NCI-H187 (cell line): ENCODE measurements around the gene DNAI1.
"Not testable (repeated sequence)": the region's sequence is repeated elsewhere in the genome, so short reads cannot be mapped to it uniquely, and the experiment has no call there.

Experiments
- DNase-seq, 2 experiments: peaks; one replicate each; lab custom pipeline; 2025; lab: John Stamatoyannopoulos, UW

DNAI1 gene

GRCh38 chr9:34513567-34514214, 55.1 kb downstream of the DNAI1 start:
- DNase-seq, result peak; percentile 15 to 29

- DNase-seq, result no peak
These were observed 55.8 kb downstream of the DNAI1 start for GRCh38 chr9:34514401-34514800.

GRCh38 chr9:34514816-34515215, 56.2 kb downstream of the DNAI1 start:
- DNase-seq, result no peak

GRCh38 chr9:34515959-34516358, 57.4 kb downstream of the DNAI1 start:
- no peak for DNase-seq

GRCh38 chr9:34517185-34517584, 58.6 kb downstream of the DNAI1 start:
- DNase-seq, result no peak

GRCh38 chr9:34518110-34518616, 59.6 kb downstream of the DNAI1 start:
- no peak for DNase-seq

- DNase-seq, result no peak
These were observed 60.3 kb downstream of the DNAI1 start for GRCh38 chr9:34518896-34519295.

- no peak for DNase-seq
These were observed 60.9 kb downstream of the DNAI1 start for GRCh38 chr9:34519321-34520020.

GRCh38 chr9:34520096-34520495, 61.5 kb downstream of the DNAI1 start:
- no peak for DNase-seq

- no peak for DNase-seq
These were observed 62.1 kb downstream of the DNAI1 start for GRCh38 chr9:34520505-34521385.

GRCh38 chr9:34521406-34522045, 62.9 kb downstream of the DNAI1 start:
- DNase-seq, result no peak

GRCh38 chr9:34522091-34522887, 63.7 kb downstream of the DNAI1 start:
- DNase-seq, result no peak

- peak; percentile 19 to 60 for DNase-seq
These were observed 64.6 kb downstream of the DNAI1 start, which contains the start of gene ENHO for GRCh38 chr9:34522971-34523797. Gene ENHO, minus strand, starts transcription at chr9:34522990. Its CDS starts 1,295 bp downstream, at chr9:34521695.

GRCh38 chr9:34524349-34524748, 65.7 kb downstream of the DNAI1 start:
- no peak for DNase-seq

GRCh38 chr9:34526026-34526425, 67.4 kb downstream of the DNAI1 start:
- no peak for DNase-seq

- not testable (repeated sequence) for DNase-seq
These were observed 73.4 kb downstream of the DNAI1 start for GRCh38 chr9:34532041-34532440.

- DNase-seq, result no peak
These were observed 78.1 kb downstream of the DNAI1 start for GRCh38 chr9:34536685-34537084.

GRCh38 chr9:34540827-34541226, 82.2 kb downstream of the DNAI1 start:
- no peak for DNase-seq

- DNase-seq, result no peak
These were observed 82.9 kb downstream of the DNAI1 start for GRCh38 chr9:34541540-34541939.

GRCh38 chr9:34544035-34544434, 85.4 kb downstream of the DNAI1 start:
- no peak for DNase-seq
